Stimulated activated CD8-positive, alpha-beta memory T cell treated with anti-CD3 and anti-CD28 coated beads, Interleukin-4, amount 100 ng/mL, for 1 hour (primary cell): ENCODE results near the gene COBLL1.

ENCODE experiments used
- DNase-seq, 2 donors: peaks; one replicate each; pipeline ENCODE4 v3.0.0-alpha.2; 2020; ENCODE audit warnings: low read depth in 2 of 2, low spot score in 1 of 2

Gene COBLL1

GRCh38 chr2:164756773-164757172, 84.8 kb downstream of the COBLL1 start:
- no peak for DNase-seq

- DNase-seq: no peak
These were observed 85.7 kb downstream of the COBLL1 start for GRCh38 chr2:164755952-164756351.

GRCh38 chr2:164754157-164755093, 87.2 kb downstream of the COBLL1 start:
- DNase-seq: no peak

- no peak for DNase-seq
These were observed 88.7 kb downstream of the COBLL1 start for GRCh38 chr2:164752956-164753355.

GRCh38 chr2:164747783-164748433, 93.7 kb downstream of the COBLL1 start:
- no peak for DNase-seq

GRCh38 chr2:164747140-164747539, 94.5 kb downstream of the COBLL1 start:
- no peak for DNase-seq

GRCh38 chr2:164746713-164747112, 94.9 kb downstream of the COBLL1 start:
- DNase-seq: no peak

GRCh38 chr2:164745012-164745797, 96.4 kb downstream of the COBLL1 start:
- DNase-seq: no peak

- no peak for DNase-seq
These were observed 98.8 kb downstream of the COBLL1 start for GRCh38 chr2:164742738-164743317.

GRCh38 chr2:164739966-164740365, 101.7 kb downstream of the COBLL1 start:
- no peak for DNase-seq

GRCh38 chr2:164737612-164738081, 104.0 kb downstream of the COBLL1 start:
- DNase-seq: no peak

GRCh38 chr2:164735309-164735919, 106.2 kb downstream of the COBLL1 start:
- no peak for DNase-seq

- no peak for DNase-seq
These were observed 107.4 kb downstream of the COBLL1 start for GRCh38 chr2:164734196-164734595.

- DNase-seq: no peak
These were observed 116.1 kb downstream of the COBLL1 start for GRCh38 chr2:164725542-164725941.

- DNase-seq: no peak
These were observed 118.8 kb downstream of the COBLL1 start for GRCh38 chr2:164722616-164723338.

- DNase-seq: no peak
These were observed 120.2 kb downstream of the COBLL1 start for GRCh38 chr2:164721430-164721829.

- DNase-seq: no peak
These were observed 121.4 kb downstream of the COBLL1 start for GRCh38 chr2:164719996-164720941.

GRCh38 chr2:164717000-164717803, 124.4 kb downstream of the COBLL1 start:
- no peak for DNase-seq
